Activated CD8-positive, alpha-beta memory T cell treated with anti-CD3 and anti-CD28 coated beads, Interleukin-2, amount 50 U/mL, for 24 hours (primary cell): ENCODE results near the gene MAP2K6.

Source experiments
- DNase-seq: peaks from one replicate; pipeline ENCODE4 v3.0.0-alpha.2; 2020; ENCODE audit errors: extremely low read depth

Gene MAP2K6

DNA sequence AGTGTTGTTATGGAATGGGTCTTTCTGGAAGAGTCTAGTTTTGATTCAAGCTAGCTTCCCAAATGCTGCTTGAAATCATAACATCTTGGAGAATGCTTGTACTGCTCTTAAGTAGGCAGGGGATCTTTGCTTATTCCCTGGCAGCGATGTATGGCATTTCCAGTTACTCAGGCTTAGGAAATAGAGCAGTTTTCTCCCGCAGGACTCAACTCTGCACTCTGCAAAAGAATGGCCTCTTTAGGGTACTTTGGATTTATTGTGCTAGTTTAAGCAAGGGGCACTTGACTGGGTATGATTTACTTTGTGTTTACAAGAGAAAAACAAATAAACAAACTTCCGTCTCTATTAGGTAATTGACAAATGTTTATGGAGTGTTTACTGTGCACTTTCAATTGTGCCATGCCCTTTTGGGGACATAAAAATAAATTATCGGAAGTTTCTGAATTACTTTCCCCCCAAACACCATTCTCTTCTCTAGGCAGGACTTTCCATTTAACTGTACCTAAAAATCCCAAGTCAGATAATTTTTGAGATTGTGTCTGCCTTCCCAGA lies 164.0 kb downstream of the MAP2K6 start:
- no peak for DNase-seq

DNA sequence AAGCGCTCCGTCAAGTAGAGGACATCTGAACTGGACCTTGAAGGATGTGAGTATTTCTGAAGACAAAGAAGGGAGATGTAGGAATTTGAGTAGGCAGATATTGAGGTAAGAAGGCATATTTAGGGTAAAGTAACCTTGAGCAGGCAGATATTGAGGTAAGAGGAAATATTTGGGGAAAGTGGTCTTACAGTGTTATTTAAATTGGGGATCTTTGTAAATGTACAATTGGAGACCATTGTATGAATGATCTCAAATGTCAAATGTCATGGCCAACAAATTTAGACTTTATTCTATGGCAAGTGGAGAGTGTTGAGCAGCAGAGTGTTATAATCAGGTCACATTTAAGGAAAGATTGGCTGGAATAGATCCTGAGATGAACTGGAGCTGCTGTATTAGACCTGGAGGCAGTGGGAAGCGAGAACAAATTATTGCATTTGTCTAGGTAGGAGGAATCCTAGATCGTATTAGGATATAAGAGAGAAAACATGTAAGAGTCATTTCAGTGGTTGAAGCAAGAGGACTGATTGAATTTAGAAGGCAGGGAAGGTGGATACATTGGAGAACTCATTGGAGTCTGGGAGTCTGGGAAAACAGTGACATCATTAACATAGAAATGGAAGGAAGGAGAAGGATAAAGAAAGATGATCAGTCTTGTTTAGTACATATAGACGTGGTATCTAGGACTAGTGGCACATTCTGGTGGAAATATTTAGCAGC lies 165.6 kb downstream of the MAP2K6 start:
- DNase-seq = no peak

GRCh38 chr17:69581061-69581961 lies 166.8 kb downstream of the MAP2K6 start:
- DNase-seq = no peak

DNA sequence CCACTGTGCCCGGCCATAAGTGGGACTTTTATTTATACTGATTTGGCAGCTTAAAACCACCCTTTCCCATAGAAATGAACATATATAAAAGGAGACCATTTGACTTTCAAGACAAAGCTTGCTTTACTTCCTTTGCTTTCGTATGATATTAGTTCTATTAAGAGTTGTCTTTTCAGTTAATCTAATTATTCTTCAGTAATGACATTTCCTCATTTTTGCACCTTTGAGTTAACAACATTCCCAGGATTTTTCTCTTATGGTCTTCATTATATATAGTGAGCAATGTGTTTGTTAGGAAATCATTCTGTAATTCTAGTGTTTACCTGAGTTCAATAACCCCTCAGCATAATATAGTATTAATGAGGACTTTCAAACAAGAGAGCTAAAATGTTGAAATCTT lies 173.8 kb downstream of the MAP2K6 start:
- no peak for DNase-seq

GRCh38 chr17:69588827-69589239 lies 174.3 kb downstream of the MAP2K6 start:
- DNase-seq = no peak

DNA sequence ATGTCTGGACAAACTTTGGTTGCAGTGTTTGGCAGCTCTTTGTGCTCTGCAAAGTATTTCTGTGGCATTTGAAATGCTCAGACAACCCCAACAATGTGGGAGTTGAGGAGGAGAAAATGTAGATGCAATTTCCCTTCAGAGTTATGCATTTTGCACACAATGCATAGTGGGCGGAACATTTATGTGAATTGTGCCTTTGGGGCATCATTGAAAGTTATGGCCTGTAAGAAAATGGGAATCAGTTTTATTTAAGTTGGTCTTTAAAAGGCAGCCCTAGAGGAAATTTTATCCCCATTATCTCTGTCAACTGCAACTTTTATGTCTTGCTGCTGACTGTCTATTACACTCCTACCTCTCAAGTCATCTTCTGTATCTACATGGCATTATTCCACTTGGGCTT lies 176.2 kb downstream of the MAP2K6 start:
- no peak for DNase-seq

- no peak for DNase-seq
These were observed 178.3 kb downstream of the MAP2K6 start for GRCh38 chr17:69592692-69593350.

GRCh38 chr17:69593351-69593715 lies 178.8 kb downstream of the MAP2K6 start:
- no peak for DNase-seq

- no peak for DNase-seq
These were observed 179.2 kb downstream of the MAP2K6 start for GRCh38 chr17:69593716-69594115.

GRCh38 chr17:69594641-69595040 lies 180.1 kb downstream of the MAP2K6 start:
- no peak for DNase-seq

DNA sequence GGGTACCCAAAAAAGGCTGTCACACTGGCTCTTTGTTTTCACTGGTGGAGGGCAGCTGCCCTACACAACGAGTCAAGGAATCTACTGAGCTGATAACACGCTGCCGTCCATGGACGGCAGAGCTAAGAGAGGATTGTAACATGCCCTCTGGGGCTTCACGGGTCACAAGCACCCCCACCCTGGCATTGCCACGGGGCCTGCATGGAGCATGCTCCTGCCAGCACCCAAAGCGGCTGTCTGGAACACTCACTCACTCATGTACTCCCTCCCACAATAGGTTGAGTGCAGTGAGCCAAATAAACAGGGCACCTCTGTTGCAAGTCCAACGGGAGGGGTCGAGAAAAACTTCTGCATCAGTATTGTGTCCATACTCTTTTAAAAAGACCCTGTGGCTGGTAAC lies 181.6 kb downstream of the MAP2K6 start:
- DNase-seq = no peak

DNA sequence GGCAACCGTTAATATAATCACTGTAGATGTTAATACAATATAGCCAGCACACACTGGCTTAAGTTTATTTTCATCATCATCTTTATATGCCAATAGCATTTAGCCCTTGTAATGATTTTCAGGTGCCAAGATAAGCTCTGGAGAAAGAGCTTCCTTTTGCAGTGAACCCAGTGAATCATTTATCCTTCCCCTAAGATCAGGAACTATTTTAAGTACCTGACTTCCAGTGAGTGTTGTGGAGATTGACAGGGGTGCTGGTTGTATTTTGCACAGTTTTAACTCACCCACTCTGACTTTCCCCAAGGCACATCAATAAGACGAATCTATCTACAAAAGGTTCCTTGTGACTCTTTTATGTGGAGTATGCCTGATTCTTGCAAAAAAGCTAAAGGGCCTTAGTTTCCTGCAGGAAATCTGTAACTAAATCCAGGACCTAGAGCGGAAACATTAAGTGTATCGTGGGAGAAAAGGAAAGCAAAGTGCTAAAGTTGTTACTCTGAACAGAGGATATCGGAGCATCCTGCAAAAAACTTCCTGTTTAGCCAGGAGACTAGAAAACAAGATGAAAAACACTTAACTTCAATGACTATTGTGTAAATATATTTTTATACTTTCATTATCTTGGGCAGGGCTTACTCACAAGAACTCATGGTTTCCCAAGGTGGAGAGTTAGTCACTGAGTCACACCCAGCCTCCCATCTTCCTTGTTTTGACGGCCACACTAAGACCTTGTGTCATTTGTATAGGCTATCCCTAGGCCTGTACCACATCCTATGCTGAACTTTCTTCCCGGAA lies 183.6 kb downstream of the MAP2K6 start:
- no peak for DNase-seq

DNA sequence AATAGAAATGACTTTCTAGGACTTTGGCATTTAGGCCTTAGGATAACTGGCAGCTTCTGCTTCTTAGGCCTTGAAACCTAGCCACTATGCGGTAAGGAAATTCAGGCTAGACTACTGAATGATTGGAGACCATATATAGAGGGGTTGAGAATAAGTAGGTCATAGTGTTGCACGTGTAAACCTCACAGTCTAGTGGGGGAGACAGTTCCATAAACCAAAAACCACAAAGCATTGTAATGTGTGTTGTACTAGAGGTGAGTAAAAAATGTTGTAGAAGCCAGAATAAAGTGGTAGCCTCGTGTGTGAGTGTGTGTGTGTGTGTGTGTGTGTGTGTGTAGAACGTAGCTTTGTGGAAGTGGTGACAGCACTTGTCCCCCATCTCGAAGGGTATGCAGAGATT lies 188.5 kb downstream of the MAP2K6 start:
- DNase-seq = no peak
